Astrocyte (in vitro differentiated cells and primary cell): ENCODE measurements around the gene RIBC2. TPM values are rescaled to one million over a fixed set of nuclear protein-coding genes. Genes with fewer than 3 reads are reported as not detected.

Source experiments
- DNase-seq: peaks from one replicate; pipeline ENCODE4 v3.0.0-alpha.2; 2010; ENCODE audit warnings: low read depth
- FAIRE-seq: peaks from 2 replicates; lab custom pipeline; 2011; peaks lifted over from hg19 to GRCh38; lab: Jason Lieb, UNC
- H2AFZ ChIP-seq: 2 replicates; pipeline ENCODE4 v1.6.0; 2012; ENCODE audit warnings: low read depth, low read length, inconsistent platforms
- H3K27ac ChIP-seq: 2 replicates; pipeline ENCODE4 v1.5.1; 2011; ENCODE audit warnings: low read depth, low read length, inconsistent platforms
- H3K27me3 ChIP-seq: 2 replicates; pipeline ENCODE4 v1.6.0; 2011; ENCODE audit warnings: low read length, inconsistent platforms; ENCODE audit not compliant: insufficient read depth
- H3K36me3 ChIP-seq: 2 replicates; pipeline ENCODE4 v1.5.1; 2011; ENCODE audit warnings: low read length, inconsistent platforms; ENCODE audit not compliant: insufficient read depth
- H3K4me1 ChIP-seq: 2 replicates; pipeline ENCODE4 v1.5.1; 2011; ENCODE audit warnings: low read length, inconsistent platforms; ENCODE audit not compliant: insufficient read depth
- H3K4me2 ChIP-seq: 2 replicates; pipeline ENCODE4 v1.6.0; 2012; ENCODE audit warnings: low read length, inconsistent platforms
- H3K4me3 ChIP-seq: 2 replicates; pipeline ENCODE4 v1.5.1; 2011; ENCODE audit warnings: low read depth, mild to moderate bottlenecking, low read length, inconsistent platforms; ENCODE audit not compliant: insufficient read depth
- H3K79me2 ChIP-seq: 2 replicates; pipeline ENCODE4 v1.6.0; 2012; ENCODE audit warnings: mild to moderate bottlenecking, low read length, inconsistent platforms; ENCODE audit not compliant: insufficient read depth
- H3K9ac ChIP-seq: 2 replicates; pipeline ENCODE4 v1.6.0; 2012; ENCODE audit warnings: mild to moderate bottlenecking, low read length, inconsistent platforms
- H3K9me3 ChIP-seq: 2 replicates; pipeline ENCODE4 v1.5.1; 2012; ENCODE audit warnings: low read depth, mild to moderate bottlenecking, low read length, inconsistent platforms; ENCODE audit not compliant: insufficient read depth
- H4K20me1 ChIP-seq: 2 replicates; pipeline ENCODE4 v1.6.0; 2012; ENCODE audit warnings: low read length, inconsistent platforms; ENCODE audit not compliant: insufficient read depth
- H3K27ac Mint-ChIP-seq: one replicate; pipeline ENCODE4 v1.8.0; 2021; ENCODE audit warnings: mild to moderate bottlenecking, mixed read lengths; ENCODE audit not compliant: unreplicated experiment
- H3K27me3 Mint-ChIP-seq: one replicate; pipeline ENCODE4 v1.8.0; 2021; ENCODE audit warnings: low read depth, mixed read lengths; ENCODE audit not compliant: unreplicated experiment
- H3K36me3 Mint-ChIP-seq: one replicate; pipeline ENCODE4 v1.8.0; 2021; ENCODE audit warnings: low read depth, mixed read lengths; ENCODE audit not compliant: unreplicated experiment
- H3K4me1 Mint-ChIP-seq: one replicate; pipeline ENCODE4 v1.8.0; 2021; ENCODE audit warnings: low read depth, mixed read lengths; ENCODE audit not compliant: unreplicated experiment
- H3K4me3 Mint-ChIP-seq: one replicate; pipeline ENCODE4 v1.8.0; 2021; ENCODE audit warnings: mild to moderate bottlenecking, moderate library complexity, mixed read lengths; ENCODE audit not compliant: unreplicated experiment
- H3K9me3 Mint-ChIP-seq: one replicate; pipeline ENCODE4 v1.8.0; 2021; ENCODE audit warnings: mild to moderate bottlenecking, mixed read lengths; ENCODE audit not compliant: unreplicated experiment
- EZH2 ChIP-seq: IDR thresholded peaks from 2 replicates; pipeline ENCODE4 v1.6.1; 2012; ENCODE audit warnings: mild to moderate bottlenecking, low read length, inconsistent platforms; ENCODE audit not compliant: insufficient read depth
- total RNA-seq: library from RNA; stranded (reverse); gene quantifications from 2 replicates; pipeline ENCODE4 v1.2.1, GENCODE V29; 2021
- TF ChIP-seq, protein P1 (sequence below): IDR thresholded peaks from 2 replicates; pipeline ENCODE4 v1.5.1; 2011; ENCODE audit warnings: low read depth, mild to moderate bottlenecking, inconsistent platforms, low read length, moderate library complexity; ENCODE audit not compliant: insufficient read depth

Gene RIBC2
- total RNA-seq, 1 donor from 2014 or later: not detected

DNA sequence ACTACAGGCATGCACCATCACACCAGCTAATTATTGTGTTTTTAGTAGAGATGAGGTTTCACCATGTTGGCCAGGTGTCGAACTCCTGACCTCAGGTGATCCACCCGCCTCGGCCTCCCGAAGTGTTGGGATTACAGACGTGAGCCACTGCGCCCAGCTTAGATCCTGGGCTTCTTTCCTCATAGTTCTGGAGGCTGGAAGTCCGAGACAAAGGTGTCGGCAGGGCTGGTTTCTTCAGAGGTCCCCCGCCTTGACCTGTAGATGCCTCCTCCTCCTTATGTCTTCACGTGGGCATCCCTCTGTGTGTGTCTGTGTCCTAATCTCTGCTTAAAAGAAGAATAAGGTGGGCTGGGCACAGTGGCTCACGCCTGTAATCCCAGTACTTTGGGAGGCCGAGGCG, 45.0 kb downstream of the RIBC2 start:
- Mint-ChIP-seq H3K4me1 (no peaks in the 10 kb centered on the region), H3K9me3 (peaks cover 5% of the 10 kb centered on the region), H3K36me3 (no peaks in the 10 kb centered on the region), H3K4me3 (no peak overlapping the region), H3K27me3 (peaks cover 37% of the 10 kb centered on the region), H3K27ac (no peak overlapping the region)
- TF ChIP-seq, protein P1, sequence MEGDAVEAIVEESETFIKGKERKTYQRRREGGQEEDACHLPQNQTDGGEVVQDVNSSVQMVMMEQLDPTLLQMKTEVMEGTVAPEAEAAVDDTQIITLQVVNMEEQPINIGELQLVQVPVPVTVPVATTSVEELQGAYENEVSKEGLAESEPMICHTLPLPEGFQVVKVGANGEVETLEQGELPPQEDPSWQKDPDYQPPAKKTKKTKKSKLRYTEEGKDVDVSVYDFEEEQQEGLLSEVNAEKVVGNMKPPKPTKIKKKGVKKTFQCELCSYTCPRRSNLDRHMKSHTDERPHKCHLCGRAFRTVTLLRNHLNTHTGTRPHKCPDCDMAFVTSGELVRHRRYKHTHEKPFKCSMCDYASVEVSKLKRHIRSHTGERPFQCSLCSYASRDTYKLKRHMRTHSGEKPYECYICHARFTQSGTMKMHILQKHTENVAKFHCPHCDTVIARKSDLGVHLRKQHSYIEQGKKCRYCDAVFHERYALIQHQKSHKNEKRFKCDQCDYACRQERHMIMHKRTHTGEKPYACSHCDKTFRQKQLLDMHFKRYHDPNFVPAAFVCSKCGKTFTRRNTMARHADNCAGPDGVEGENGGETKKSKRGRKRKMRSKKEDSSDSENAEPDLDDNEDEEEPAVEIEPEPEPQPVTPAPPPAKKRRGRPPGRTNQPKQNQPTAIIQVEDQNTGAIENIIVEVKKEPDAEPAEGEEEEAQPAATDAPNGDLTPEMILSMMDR: no peak
- no peak for TF ChIP-seq EZH2
- Histone ChIP-seq H3K4me3 (no peak overlapping the region), H3K36me3 (no peaks in the 10 kb centered on the region), H4K20me1 (no peaks in the 10 kb centered on the region), H3K27ac (no peak overlapping the region), H3K27me3 (no peaks in the 10 kb centered on the region), H2AFZ (no peak overlapping the region), H3K9ac (no peak overlapping the region), H3K4me2 (no peak overlapping the region), H3K9me3 (no peaks in the 10 kb centered on the region), H3K79me2 (no peaks in the 10 kb centered on the region), H3K4me1 (no peaks in the 10 kb centered on the region)
- no peak for DNase-seq
- FAIRE-seq: no peak

DNA sequence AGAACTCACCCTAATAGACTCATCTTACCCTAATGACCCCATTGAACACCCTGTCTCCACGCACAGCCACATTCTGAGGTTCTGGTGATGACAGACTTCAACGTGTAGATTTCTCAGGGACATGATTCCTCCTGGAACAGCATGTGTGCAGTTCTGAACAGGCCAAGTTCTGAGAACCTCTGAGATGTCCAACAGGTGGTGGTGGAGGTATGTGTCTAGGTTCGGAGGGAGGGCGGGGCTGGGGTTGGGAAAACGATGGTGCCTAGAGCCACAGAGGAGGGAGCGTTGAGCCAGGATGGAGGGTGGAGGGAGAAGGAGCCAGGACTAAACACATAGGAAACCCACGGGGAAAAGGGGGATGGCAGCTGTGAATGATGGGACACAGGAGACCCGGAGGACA, 45.7 kb downstream of the RIBC2 start:
- Mint-ChIP-seq H3K9me3 (peaks cover 5% of the 10 kb centered on the region), H3K4me3 (no peak overlapping the region), H3K27ac (no peak overlapping the region), H3K36me3 (no peaks in the 10 kb centered on the region), H3K27me3 (peaks cover 30% of the 10 kb centered on the region), H3K4me1 (no peaks in the 10 kb centered on the region)
- Histone ChIP-seq H4K20me1 (no peaks in the 10 kb centered on the region), H3K9ac (no peak overlapping the region), H3K79me2 (no peaks in the 10 kb centered on the region), H3K4me1 (no peaks in the 10 kb centered on the region), H3K4me2 (no peak overlapping the region), H3K27ac (no peak overlapping the region), H3K36me3 (no peaks in the 10 kb centered on the region), H3K4me3 (no peak overlapping the region), H3K9me3 (no peaks in the 10 kb centered on the region), H3K27me3 (no peaks in the 10 kb centered on the region), H2AFZ (no peak overlapping the region)
- no peak for FAIRE-seq
- DNase-seq: no peak
- TF ChIP-seq, protein P1: no peak
- TF ChIP-seq EZH2: no peak

DNA sequence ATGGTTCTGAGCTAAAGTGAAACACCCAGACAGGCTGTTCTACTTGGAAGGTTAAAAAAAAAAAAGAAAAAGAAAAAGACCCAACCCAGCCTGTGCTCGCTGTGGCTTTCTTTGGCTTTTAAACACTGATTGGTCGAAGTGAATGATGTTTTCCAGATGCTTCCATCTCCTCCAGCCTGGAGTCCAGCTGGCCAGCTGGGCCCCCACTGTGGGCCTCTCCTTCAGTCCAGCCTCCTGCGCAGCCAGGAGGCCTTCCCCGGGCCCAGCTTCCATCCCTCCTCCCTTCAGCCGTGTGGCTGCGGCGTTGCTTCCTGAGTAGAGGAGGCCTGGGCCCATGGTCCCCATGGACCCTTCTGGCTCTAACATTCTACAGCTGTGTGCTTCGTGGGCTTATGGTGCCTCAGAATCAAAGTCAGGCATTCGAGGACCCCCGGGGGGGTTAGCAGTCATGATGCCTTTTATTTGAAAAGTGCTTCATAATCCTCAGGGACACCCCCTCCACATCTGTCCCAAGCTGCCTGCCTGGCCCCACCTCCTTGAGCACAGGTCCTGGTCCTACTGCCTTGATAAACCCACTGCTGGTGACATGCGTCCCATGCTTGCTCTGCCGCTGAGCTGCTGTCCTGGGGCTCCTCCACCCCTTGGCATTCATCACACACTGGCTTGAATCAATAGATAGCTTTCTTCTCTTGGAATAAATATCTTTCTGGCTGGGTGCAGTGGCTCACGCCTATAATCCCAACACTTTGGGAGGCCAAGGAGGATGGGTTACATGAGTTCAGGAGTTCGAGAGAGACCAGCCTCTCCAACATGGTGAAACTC, 47.0 kb downstream of the RIBC2 start:
- peaks cover 5% of the 10 kb centered on the region for H3K9me3 Mint-ChIP-seq
- H3K4me3 Mint-ChIP-seq: no peak overlapping the region
- no peaks in the 10 kb centered on the region for H3K4me1 Mint-ChIP-seq
- H3K27ac Mint-ChIP-seq: no peak overlapping the region
- peaks cover 23% of the 10 kb centered on the region for H3K27me3 Mint-ChIP-seq
- no peak overlapping the region for H3K4me2 ChIP-seq
- no peak overlapping the region for H3K27ac ChIP-seq
- no peaks in the 10 kb centered on the region for H3K79me2 ChIP-seq
- no peaks in the 10 kb centered on the region for H3K4me1 ChIP-seq
- H3K27me3 ChIP-seq: no peaks in the 10 kb centered on the region
- H4K20me1 ChIP-seq: no peaks in the 10 kb centered on the region
- FAIRE-seq (no peak), DNase-seq (no peak)
- no peak overlapping the region for H2AFZ ChIP-seq
- H3K36me3 Mint-ChIP-seq: no peaks in the 10 kb centered on the region
- H3K9me3 ChIP-seq: no peaks in the 10 kb centered on the region
- no peaks in the 10 kb centered on the region for H3K36me3 ChIP-seq
- TF ChIP-seq EZH2: no peak
- TF ChIP-seq, protein P1: no peak
- H3K4me3 ChIP-seq: no peak overlapping the region
- H3K9ac ChIP-seq: no peak overlapping the region
